ENCODE results near the gene UQCC2.

The UQCC2 gene

GRCh38 chr6:33663727-33664449, 47.6 kb downstream of the UQCC2 start:
- no peaks in the 10 kb centered on the region for H3K9me3 ChIP-seq (replicated peaks; ENCODE audit: low read length)
- no peaks in the 10 kb centered on the region for H3K4me1 ChIP-seq (ENCODE audit: control insufficient read depth, insufficient read depth, low read length)
- H3K4me2 ChIP-seq (ENCODE audit: low read length) = no peak overlapping the region
- H3K9ac ChIP-seq (ENCODE audit: low read depth, low read length) = no peak overlapping the region
- no peaks in the 10 kb centered on the region for H3K27me3 ChIP-seq (ENCODE audit: control insufficient read depth, insufficient read depth, low read length)
- H3K4me3 ChIP-seq (ENCODE audit: low read length) = no peak overlapping the region
- H3K36me3 ChIP-seq (ENCODE audit: insufficient read depth, low read length) = peaks cover 61% of the 10 kb centered on the region

- Histone ChIP-seq H3K4me1 (ENCODE audit: control insufficient read depth, insufficient read depth, low read length) (no peaks in the 10 kb centered on the region), H3K9me3 (replicated peaks; ENCODE audit: low read length) (no peaks in the 10 kb centered on the region), H3K36me3 (ENCODE audit: insufficient read depth, low read length) (peaks cover 60% of the 10 kb centered on the region), H3K9ac (ENCODE audit: low read depth, low read length) (no peak overlapping the region), H3K4me2 (ENCODE audit: low read length) (no peak overlapping the region), H3K4me3 (ENCODE audit: low read length) (no peak overlapping the region), H3K27me3 (ENCODE audit: control insufficient read depth, insufficient read depth, low read length) (no peaks in the 10 kb centered on the region)
These were observed 48.5 kb downstream of the UQCC2 start for GRCh38 chr6:33663028-33663427.

GRCh38 chr6:33662318-33662717, 49.2 kb downstream of the UQCC2 start:
- Histone ChIP-seq H3K9me3 (replicated peaks; ENCODE audit: low read length) (no peaks in the 10 kb centered on the region), H3K9ac (ENCODE audit: low read depth, low read length) (no peak overlapping the region), H3K27me3 (ENCODE audit: control insufficient read depth, insufficient read depth, low read length) (no peaks in the 10 kb centered on the region), H3K4me3 (ENCODE audit: low read length) (no peak overlapping the region), H3K4me1 (ENCODE audit: control insufficient read depth, insufficient read depth, low read length) (no peaks in the 10 kb centered on the region), H3K4me2 (ENCODE audit: low read length) (no peak overlapping the region), H3K36me3 (ENCODE audit: insufficient read depth, low read length) (peaks cover 60% of the 10 kb centered on the region)

DNA sequence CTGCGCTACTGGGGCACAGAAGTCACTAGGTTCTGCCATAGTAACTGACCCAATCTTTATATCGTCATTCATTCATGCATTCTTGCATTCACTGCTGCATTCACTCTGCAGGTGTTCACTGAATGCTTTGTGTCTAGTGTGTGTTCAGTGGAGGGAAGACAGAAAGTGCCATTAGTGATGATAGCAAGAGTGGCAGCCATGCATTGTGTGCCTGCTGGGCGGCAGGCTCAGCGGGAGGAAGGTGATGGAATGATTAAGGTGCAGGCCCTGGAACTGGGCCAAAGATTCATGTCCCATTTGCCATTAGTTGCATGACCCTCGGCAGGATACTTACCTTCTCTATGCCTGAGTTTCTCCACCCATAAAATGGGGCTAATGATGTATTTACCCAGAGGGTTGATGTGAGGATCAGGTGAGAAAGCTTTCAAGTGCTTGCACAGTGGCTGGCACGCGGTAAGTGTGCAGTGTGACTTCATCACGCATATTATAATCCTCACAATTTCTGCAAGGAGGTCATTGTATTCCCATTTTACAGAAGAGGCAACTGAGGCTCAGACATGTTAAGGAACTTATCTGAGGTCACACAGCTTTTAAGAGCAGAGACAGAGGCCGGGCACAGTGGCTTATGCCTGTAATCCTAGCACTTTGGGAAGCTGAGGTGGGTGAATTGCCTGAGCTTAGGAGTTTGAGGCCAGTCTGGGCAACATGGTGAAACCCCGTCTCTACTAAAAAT, 50.2 kb downstream of the UQCC2 start:
- Histone ChIP-seq H3K27me3 (ENCODE audit: control insufficient read depth, insufficient read depth, low read length) (no peaks in the 10 kb centered on the region), H3K36me3 (ENCODE audit: insufficient read depth, low read length) (peaks cover 58% of the 10 kb centered on the region), H3K9ac (ENCODE audit: low read depth, low read length) (no peak overlapping the region), H3K4me1 (ENCODE audit: control insufficient read depth, insufficient read depth, low read length) (no peaks in the 10 kb centered on the region), H3K4me2 (ENCODE audit: low read length) (no peak overlapping the region), H3K4me3 (ENCODE audit: low read length) (no peak overlapping the region), H3K9me3 (replicated peaks; ENCODE audit: low read length) (no peaks in the 10 kb centered on the region)

GRCh38 chr6:33659986-33660385, 51.5 kb downstream of the UQCC2 start:
- no peaks in the 10 kb centered on the region for H3K9me3 ChIP-seq (replicated peaks; ENCODE audit: low read length)
- H3K4me1 ChIP-seq (ENCODE audit: control insufficient read depth, insufficient read depth, low read length) = no peaks in the 10 kb centered on the region
- H3K4me2 ChIP-seq (ENCODE audit: low read length) = no peak overlapping the region
- H3K27me3 ChIP-seq (ENCODE audit: control insufficient read depth, insufficient read depth, low read length) = no peaks in the 10 kb centered on the region
- H3K9ac ChIP-seq (ENCODE audit: low read depth, low read length) = no peak overlapping the region
- H3K4me3 ChIP-seq (ENCODE audit: low read length) = no peak overlapping the region
- peaks cover 61% of the 10 kb centered on the region for H3K36me3 ChIP-seq (ENCODE audit: insufficient read depth, low read length)

DNA sequence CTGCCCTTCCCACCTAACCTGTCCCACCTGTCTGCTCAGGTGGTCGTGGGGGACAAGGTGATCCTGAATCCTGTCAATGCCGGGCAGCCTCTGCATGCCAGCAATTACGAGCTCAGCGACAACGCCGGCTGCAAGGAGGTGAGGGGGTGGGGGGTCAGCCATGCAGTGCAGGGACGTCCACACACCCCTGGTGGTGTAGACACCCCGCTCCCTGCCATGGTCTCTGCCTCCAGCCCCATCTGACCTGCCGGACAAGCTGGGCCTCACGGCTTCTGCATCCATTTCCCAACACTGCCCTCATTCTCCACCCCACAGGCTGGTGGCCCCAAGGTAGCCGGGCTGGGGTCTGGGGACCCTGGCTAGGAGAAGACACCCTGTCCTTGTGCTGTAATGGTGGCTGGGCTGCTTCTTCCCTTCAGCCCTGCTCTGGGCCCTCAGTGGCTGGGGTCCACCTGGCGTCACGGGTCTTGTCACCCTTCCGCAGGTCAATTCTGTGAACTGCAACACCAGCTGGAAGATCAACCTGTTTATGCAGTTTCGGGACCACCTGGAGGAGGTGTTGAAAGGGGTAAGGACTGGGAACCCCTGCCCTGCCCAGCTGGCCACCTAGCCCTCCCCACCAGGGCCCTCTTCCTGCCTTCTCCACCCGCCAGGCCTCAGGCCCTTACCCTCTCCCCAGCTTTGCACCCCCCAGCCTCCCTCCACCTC, 52.4 kb downstream of the UQCC2 start:
- no peaks in the 10 kb centered on the region for H3K9me3 ChIP-seq (replicated peaks; ENCODE audit: low read length)
- no peak overlapping the region for H3K9ac ChIP-seq (ENCODE audit: low read depth, low read length)
- H3K4me1 ChIP-seq (ENCODE audit: control insufficient read depth, insufficient read depth, low read length) = no peaks in the 10 kb centered on the region
- no peaks in the 10 kb centered on the region for H3K27me3 ChIP-seq (ENCODE audit: control insufficient read depth, insufficient read depth, low read length)
- H3K36me3 ChIP-seq (ENCODE audit: insufficient read depth, low read length) = peaks cover 60% of the 10 kb centered on the region
- no peak overlapping the region for H3K4me2 ChIP-seq (ENCODE audit: low read length)
- no peak overlapping the region for H3K4me3 ChIP-seq (ENCODE audit: low read length)

DNA sequence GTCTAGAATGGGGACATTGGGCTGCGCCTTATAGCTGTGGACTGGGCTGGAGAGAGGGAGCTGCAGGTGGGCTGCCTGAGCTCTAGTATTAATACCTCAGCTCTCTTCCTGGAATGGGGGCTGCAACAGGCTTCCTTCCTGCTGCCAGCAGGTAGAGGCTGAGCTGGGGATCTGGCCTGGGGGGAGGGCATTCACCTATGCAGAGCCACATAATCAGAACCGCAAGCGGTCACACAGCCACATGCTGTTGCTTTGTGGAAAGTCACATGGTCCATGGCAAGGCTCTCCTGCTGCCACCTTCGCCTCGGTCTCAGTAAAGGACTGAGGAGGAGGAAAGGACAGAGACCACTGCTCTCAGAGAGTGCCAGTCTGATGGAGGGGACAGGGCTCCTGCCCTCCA, 54.7 kb downstream of the UQCC2 start:
- no peaks in the 10 kb centered on the region for H3K27me3 ChIP-seq (ENCODE audit: control insufficient read depth, insufficient read depth, low read length)
- H3K4me3 ChIP-seq (ENCODE audit: low read length) = no peak overlapping the region
- no peaks in the 10 kb centered on the region for H3K9me3 ChIP-seq (replicated peaks; ENCODE audit: low read length)
- H3K36me3 ChIP-seq (ENCODE audit: insufficient read depth, low read length) = peaks cover 55% of the 10 kb centered on the region
- H3K4me2 ChIP-seq (ENCODE audit: low read length) = no peak overlapping the region
- no peaks in the 10 kb centered on the region for H3K4me1 ChIP-seq (ENCODE audit: control insufficient read depth, insufficient read depth, low read length)
- no peak overlapping the region for H3K9ac ChIP-seq (ENCODE audit: low read depth, low read length)

GRCh38 chr6:33654831-33655554, 56.5 kb downstream of the UQCC2 start:
- no peaks in the 10 kb centered on the region for H3K9me3 ChIP-seq (replicated peaks; ENCODE audit: low read length)
- H3K27me3 ChIP-seq (ENCODE audit: control insufficient read depth, insufficient read depth, low read length) = no peaks in the 10 kb centered on the region
- H3K4me1 ChIP-seq (ENCODE audit: control insufficient read depth, insufficient read depth, low read length) = no peaks in the 10 kb centered on the region
- no peak overlapping the region for H3K4me2 ChIP-seq (ENCODE audit: low read length)
- no peak overlapping the region for H3K9ac ChIP-seq (ENCODE audit: low read depth, low read length)
- no peak overlapping the region for H3K4me3 ChIP-seq (ENCODE audit: low read length)
- peaks cover 52% of the 10 kb centered on the region for H3K36me3 ChIP-seq (ENCODE audit: insufficient read depth, low read length)

- H3K9me3 ChIP-seq (replicated peaks; ENCODE audit: low read length) = no peaks in the 10 kb centered on the region
- no peak overlapping the region for H3K9ac ChIP-seq (ENCODE audit: low read depth, low read length)
- no peaks in the 10 kb centered on the region for H3K27me3 ChIP-seq (ENCODE audit: control insufficient read depth, insufficient read depth, low read length)
- no peak overlapping the region for H3K4me2 ChIP-seq (ENCODE audit: low read length)
- H3K4me1 ChIP-seq (ENCODE audit: control insufficient read depth, insufficient read depth, low read length) = no peaks in the 10 kb centered on the region
- no peak overlapping the region for H3K4me3 ChIP-seq (ENCODE audit: low read length)
- H3K36me3 ChIP-seq (ENCODE audit: insufficient read depth, low read length) = peaks cover 49% of the 10 kb centered on the region
These were observed 59.5 kb downstream of the UQCC2 start for GRCh38 chr6:33652002-33652401.

- Histone ChIP-seq H3K9ac (ENCODE audit: low read depth, low read length) (no peak overlapping the region), H3K4me1 (ENCODE audit: control insufficient read depth, insufficient read depth, low read length) (no peaks in the 10 kb centered on the region), H3K36me3 (ENCODE audit: insufficient read depth, low read length) (peaks cover 45% of the 10 kb centered on the region)
These were observed 60.1 kb downstream of the UQCC2 start for GRCh38 chr6:33651403-33651802.

More at GRCh38 chr6:33651403-33651802, 60.1 kb downstream of the UQCC2 start:
- Histone ChIP-seq H3K4me3 (ENCODE audit: low read length) (no peak overlapping the region), H3K4me2 (ENCODE audit: low read length) (no peak overlapping the region), H3K9me3 (replicated peaks; ENCODE audit: low read length) (no peaks in the 10 kb centered on the region), H3K27me3 (ENCODE audit: control insufficient read depth, insufficient read depth, low read length) (no peaks in the 10 kb centered on the region)

Measured in skeletal muscle satellite cell (primary cell).